ENCODE measurements around the gene RARB. TPM values are rescaled to one million over a fixed set of nuclear protein-coding genes. Genes with fewer than 3 reads are reported as not detected.

Gene RARB
- total and polyA plus RNA-seq, 2 donors from 2014 or later = 8.3 to 14.7 TPM

GRCh38 chr3:25500706-25501210 is 72.7 kb downstream of the RARB start:
- no peaks in the 10 kb centered on the region for H3K4me1 ChIP-seq (ENCODE audit: control insufficient read depth in 2 of 3, insufficient read depth in 2 of 3, low read depth in 1 of 3, low read length in 3 of 3)
- H3K9me3 ChIP-seq (ENCODE audit: control insufficient read depth in 2 of 3, insufficient read depth in 1 of 3, low read length in 3 of 3) = no peaks in the 10 kb centered on the region
- intact Hi-C loops (cut with DNase I) = no loop called here
- H3K4me3 ChIP-seq (ENCODE audit: low read length in 3 of 3) = no peak overlapping the region
- no peak for DNase-seq
- H3K27ac ChIP-seq (ENCODE audit: low read depth in 2 of 2, low read length in 2 of 2) = no peak overlapping the region
- TF ChIP-seq CTCF (IDR thresholded peaks at IDR 0.05; ENCODE audit: borderline replicate concordance, extremely low read depth, insufficient read depth) = no peak
- no peak overlapping the region for H3K9ac ChIP-seq (ENCODE audit: low read length in 3 of 3)
- H3K36me3 ChIP-seq (ENCODE audit: control insufficient read depth in 2 of 3, insufficient read depth in 3 of 3, low read length in 3 of 3) = peaks cover 0 to 7% (median 5%) of the 10 kb centered on the region in 3 donors
- FAIRE-seq = no peak
- H3K27me3 ChIP-seq (ENCODE audit: control insufficient read depth, insufficient read depth, low read length) = no peaks in the 10 kb centered on the region

- peaks cover 0 to 7% (median 5%) of the 10 kb centered on the region in 3 donors for H3K36me3 ChIP-seq (ENCODE audit: control insufficient read depth in 2 of 3, insufficient read depth in 3 of 3, low read length in 3 of 3)
- peaks cover 0 to under 1% (median 0%) of the 10 kb centered on the region in 3 donors for H3K4me1 ChIP-seq (ENCODE audit: control insufficient read depth in 2 of 3, insufficient read depth in 2 of 3, low read depth in 1 of 3, low read length in 3 of 3)
- H3K27ac ChIP-seq (ENCODE audit: low read depth in 2 of 2, low read length in 2 of 2) = no peak overlapping the region
- no peak for TF ChIP-seq CTCF (IDR thresholded peaks at IDR 0.05; ENCODE audit: borderline replicate concordance, extremely low read depth, insufficient read depth)
- intact Hi-C loops (cut with DNase I) = no loop called here
- DNase-seq (no peak), FAIRE-seq (no peak)
- H3K9ac ChIP-seq (ENCODE audit: low read length in 3 of 3) = no peak overlapping the region
- no peaks in the 10 kb centered on the region for H3K9me3 ChIP-seq (ENCODE audit: control insufficient read depth in 2 of 3, insufficient read depth in 1 of 3, low read length in 3 of 3)
- no peak overlapping the region for H3K4me3 ChIP-seq (ENCODE audit: low read length in 3 of 3)
- no peaks in the 10 kb centered on the region for H3K27me3 ChIP-seq (ENCODE audit: control insufficient read depth, insufficient read depth, low read length)
Measured at GRCh38 chr3:25502233-25502632, 74.2 kb downstream of the RARB start.

- no peak overlapping the region for H3K9ac ChIP-seq (ENCODE audit: low read length in 3 of 3)
- no peak overlapping the region for H3K4me3 ChIP-seq (ENCODE audit: low read length in 3 of 3)
- no peaks in the 10 kb centered on the region for H3K9me3 ChIP-seq (ENCODE audit: control insufficient read depth in 2 of 3, insufficient read depth in 1 of 3, low read length in 3 of 3)
- FAIRE-seq (no peak), DNase-seq (no peak)
- peaks cover 0 to 2% (median 0%) of the 10 kb centered on the region in 3 donors for H3K4me1 ChIP-seq (ENCODE audit: control insufficient read depth in 2 of 3, insufficient read depth in 2 of 3, low read depth in 1 of 3, low read length in 3 of 3)
- TF ChIP-seq CTCF (IDR thresholded peaks at IDR 0.05; ENCODE audit: borderline replicate concordance, extremely low read depth, insufficient read depth) = no peak
- H3K27me3 ChIP-seq (ENCODE audit: control insufficient read depth, insufficient read depth, low read length) = no peaks in the 10 kb centered on the region
- intact Hi-C loops (cut with DNase I) = no loop called here
- peaks cover 0 to 7% (median 5%) of the 10 kb centered on the region in 3 donors for H3K36me3 ChIP-seq (ENCODE audit: control insufficient read depth in 2 of 3, insufficient read depth in 3 of 3, low read length in 3 of 3)
- no peak overlapping the region for H3K27ac ChIP-seq (ENCODE audit: low read depth in 2 of 2, low read length in 2 of 2)
Measured at GRCh38 chr3:25503898-25504301, 75.8 kb downstream of the RARB start.

- H3K9ac ChIP-seq (ENCODE audit: low read length in 3 of 3) = no peak overlapping the region
- no peak for DNase-seq
- no peak for FAIRE-seq
- no peak for TF ChIP-seq CTCF (IDR thresholded peaks at IDR 0.05; ENCODE audit: borderline replicate concordance, extremely low read depth, insufficient read depth)
- H3K4me3 ChIP-seq (ENCODE audit: low read length in 3 of 3) = no peak overlapping the region
- H3K36me3 ChIP-seq (ENCODE audit: control insufficient read depth in 2 of 3, insufficient read depth in 3 of 3, low read length in 3 of 3) = peaks cover 0 to 7% (median 5%) of the 10 kb centered on the region in 3 donors
- H3K27me3 ChIP-seq (ENCODE audit: control insufficient read depth, insufficient read depth, low read length) = no peaks in the 10 kb centered on the region
- H3K9me3 ChIP-seq (ENCODE audit: control insufficient read depth in 2 of 3, insufficient read depth in 1 of 3, low read length in 3 of 3) = no peaks in the 10 kb centered on the region
- no peak overlapping the region for H3K27ac ChIP-seq (ENCODE audit: low read depth in 2 of 2, low read length in 2 of 2)
- peaks cover 0 to 2% (median 0%) of the 10 kb centered on the region in 3 donors for H3K4me1 ChIP-seq (ENCODE audit: control insufficient read depth in 2 of 3, insufficient read depth in 2 of 3, low read depth in 1 of 3, low read length in 3 of 3)
- intact Hi-C loops (cut with DNase I) = no loop called here
Measured at GRCh38 chr3:25505581-25505980, 77.5 kb downstream of the RARB start.
